ENCODE data around the gene CABP1.

DNA sequence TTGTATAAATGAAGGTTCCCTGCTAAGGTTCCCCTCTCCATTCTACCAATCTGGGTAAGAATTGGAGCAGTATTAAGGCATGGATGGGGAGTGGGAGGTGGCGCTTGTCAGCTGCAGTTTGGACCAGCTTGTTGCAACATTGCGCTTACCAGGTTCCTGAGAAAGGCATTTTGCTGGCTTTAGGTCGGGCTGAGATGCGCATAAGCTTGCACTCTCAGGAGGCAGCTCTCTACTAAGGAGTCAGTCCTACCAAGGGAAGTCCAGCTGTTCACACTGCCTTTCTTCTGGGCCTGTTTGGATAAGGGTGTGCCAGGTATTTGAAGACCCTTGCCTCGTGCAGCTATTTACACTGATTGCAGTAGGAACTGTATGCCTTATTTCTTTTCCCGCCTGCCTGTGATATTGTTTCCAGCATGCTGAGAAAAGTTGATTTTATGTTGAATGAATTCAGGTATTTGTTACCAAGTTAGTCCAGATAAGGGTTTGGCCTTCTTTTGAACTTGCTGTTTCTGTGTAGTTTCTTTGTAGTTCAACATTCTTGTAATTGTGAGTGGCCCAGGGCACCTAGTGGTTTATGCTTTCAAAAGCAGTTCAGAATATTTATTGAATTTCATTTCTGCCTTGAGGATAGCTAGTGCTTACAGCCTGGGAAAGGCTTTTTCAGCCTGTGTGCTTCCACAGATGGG lies 49.1 kb downstream of the CABP1 start:
- TF ChIP-seq, protein P1, sequence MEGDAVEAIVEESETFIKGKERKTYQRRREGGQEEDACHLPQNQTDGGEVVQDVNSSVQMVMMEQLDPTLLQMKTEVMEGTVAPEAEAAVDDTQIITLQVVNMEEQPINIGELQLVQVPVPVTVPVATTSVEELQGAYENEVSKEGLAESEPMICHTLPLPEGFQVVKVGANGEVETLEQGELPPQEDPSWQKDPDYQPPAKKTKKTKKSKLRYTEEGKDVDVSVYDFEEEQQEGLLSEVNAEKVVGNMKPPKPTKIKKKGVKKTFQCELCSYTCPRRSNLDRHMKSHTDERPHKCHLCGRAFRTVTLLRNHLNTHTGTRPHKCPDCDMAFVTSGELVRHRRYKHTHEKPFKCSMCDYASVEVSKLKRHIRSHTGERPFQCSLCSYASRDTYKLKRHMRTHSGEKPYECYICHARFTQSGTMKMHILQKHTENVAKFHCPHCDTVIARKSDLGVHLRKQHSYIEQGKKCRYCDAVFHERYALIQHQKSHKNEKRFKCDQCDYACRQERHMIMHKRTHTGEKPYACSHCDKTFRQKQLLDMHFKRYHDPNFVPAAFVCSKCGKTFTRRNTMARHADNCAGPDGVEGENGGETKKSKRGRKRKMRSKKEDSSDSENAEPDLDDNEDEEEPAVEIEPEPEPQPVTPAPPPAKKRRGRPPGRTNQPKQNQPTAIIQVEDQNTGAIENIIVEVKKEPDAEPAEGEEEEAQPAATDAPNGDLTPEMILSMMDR (IDR thresholded peaks at IDR 0.05; ENCODE audit: low read length), result no peak
- TF ChIP-seq EZH2 (optimal IDR thresholded peaks at IDR 0.05; ENCODE audit: low read depth, low read length) (no peak), EZH2phosphoT487 (IDR thresholded peaks at IDR 0.05; ENCODE audit: low read length) (no peak)

Measured in MM.1S (cell line).